Measurements from ENCODE around the gene PNKP.

DNA sequence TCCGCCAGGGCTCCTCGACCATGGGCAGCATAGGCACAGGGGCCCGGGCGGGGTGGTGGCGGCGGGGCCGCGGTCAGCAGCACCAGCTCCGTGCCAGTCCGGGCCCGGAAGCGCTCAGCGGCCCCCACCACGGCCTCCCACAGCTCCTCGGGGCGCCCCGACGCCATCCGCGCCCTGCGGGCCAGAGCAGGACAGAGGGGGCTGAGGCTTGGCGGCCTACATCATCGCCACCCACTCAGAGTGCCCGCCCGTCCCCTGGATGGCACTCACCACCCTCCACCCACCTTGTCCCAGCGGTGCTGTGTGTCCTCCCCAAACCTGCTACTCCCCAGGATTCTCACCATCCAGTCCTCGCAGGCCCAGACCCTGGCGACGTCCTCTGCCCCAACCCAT is 5.7 kb upstream of the PNKP start:
- TF ChIP-seq, protein P1, sequence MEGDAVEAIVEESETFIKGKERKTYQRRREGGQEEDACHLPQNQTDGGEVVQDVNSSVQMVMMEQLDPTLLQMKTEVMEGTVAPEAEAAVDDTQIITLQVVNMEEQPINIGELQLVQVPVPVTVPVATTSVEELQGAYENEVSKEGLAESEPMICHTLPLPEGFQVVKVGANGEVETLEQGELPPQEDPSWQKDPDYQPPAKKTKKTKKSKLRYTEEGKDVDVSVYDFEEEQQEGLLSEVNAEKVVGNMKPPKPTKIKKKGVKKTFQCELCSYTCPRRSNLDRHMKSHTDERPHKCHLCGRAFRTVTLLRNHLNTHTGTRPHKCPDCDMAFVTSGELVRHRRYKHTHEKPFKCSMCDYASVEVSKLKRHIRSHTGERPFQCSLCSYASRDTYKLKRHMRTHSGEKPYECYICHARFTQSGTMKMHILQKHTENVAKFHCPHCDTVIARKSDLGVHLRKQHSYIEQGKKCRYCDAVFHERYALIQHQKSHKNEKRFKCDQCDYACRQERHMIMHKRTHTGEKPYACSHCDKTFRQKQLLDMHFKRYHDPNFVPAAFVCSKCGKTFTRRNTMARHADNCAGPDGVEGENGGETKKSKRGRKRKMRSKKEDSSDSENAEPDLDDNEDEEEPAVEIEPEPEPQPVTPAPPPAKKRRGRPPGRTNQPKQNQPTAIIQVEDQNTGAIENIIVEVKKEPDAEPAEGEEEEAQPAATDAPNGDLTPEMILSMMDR (IDR thresholded peaks at IDR 0.05): no peak
- no peak for TF ChIP-seq POLR2A (IDR thresholded peaks at IDR 0.05)
